Choroid plexus epithelial cell (primary cell): ENCODE data around the gene GSAP.

ENCODE experiments used
- DNase-seq: peaks from one replicate; pipeline ENCODE4 v3.0.0-alpha.2; 2010; ENCODE audit warnings: low read depth
- H3K4me3 ChIP-seq: 2 replicates; pipeline ENCODE4 v1.5.1; 2011; ENCODE audit warnings: low read depth, mild to moderate bottlenecking, control low read depth, low read length, moderate library complexity
- TF ChIP-seq, protein P1 (sequence below): conservative IDR thresholded peaks from 2 replicates; pipeline ENCODE4 v1.5.1; 2011; ENCODE audit warnings: low read depth, mild to moderate bottlenecking, control low read depth, inconsistent platforms, low read length, moderate library complexity

GSAP gene

GRCh38 chr7:77450613-77451012 is 34.5 kb upstream of the GSAP start:
- DNase-seq = no peak
- no peak overlapping the region for H3K4me3 ChIP-seq
- TF ChIP-seq, protein P1, sequence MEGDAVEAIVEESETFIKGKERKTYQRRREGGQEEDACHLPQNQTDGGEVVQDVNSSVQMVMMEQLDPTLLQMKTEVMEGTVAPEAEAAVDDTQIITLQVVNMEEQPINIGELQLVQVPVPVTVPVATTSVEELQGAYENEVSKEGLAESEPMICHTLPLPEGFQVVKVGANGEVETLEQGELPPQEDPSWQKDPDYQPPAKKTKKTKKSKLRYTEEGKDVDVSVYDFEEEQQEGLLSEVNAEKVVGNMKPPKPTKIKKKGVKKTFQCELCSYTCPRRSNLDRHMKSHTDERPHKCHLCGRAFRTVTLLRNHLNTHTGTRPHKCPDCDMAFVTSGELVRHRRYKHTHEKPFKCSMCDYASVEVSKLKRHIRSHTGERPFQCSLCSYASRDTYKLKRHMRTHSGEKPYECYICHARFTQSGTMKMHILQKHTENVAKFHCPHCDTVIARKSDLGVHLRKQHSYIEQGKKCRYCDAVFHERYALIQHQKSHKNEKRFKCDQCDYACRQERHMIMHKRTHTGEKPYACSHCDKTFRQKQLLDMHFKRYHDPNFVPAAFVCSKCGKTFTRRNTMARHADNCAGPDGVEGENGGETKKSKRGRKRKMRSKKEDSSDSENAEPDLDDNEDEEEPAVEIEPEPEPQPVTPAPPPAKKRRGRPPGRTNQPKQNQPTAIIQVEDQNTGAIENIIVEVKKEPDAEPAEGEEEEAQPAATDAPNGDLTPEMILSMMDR = no peak

DNA sequence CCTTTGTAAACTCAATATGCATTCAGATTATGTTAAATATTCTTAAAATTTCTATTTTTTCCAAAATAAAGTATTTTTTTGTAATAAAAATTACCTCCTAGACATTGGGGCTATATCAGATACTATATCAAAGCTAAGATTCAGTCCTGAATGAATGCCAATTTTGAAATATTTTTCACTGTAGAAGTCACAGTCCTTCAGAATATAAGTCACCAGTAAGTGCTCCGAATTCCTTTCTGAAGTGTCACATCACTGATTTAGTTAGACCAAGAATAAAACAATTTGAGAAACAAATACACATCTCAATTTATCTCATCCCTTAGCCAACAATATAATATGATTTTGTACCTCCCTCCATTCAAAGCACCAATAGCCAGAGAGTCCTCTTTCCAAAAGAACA is 33.9 kb upstream of the GSAP start:
- no peak for DNase-seq
- H3K4me3 ChIP-seq = no peak overlapping the region
- TF ChIP-seq, protein P1 = no peak

DNA sequence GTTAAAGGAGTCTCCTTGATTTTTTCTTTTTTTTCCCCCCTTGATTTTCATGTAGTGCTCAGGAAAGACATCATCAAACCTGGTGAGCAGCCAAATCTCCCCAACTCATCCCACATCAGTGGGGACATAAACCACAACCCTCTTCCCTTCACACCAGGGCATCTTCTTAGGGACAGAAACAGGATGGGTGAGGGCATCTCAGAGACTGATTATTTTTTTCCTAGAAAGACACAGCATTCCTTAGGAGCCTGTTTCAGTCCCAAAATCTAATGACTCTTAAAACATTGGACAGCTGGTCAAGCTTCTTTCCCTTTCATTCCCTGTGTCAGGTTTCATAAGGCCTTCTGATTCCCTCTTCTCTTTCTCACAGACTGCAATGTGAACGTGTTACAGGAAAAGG is 31.5 kb upstream of the GSAP start:
- TF ChIP-seq, protein P1 = no peak
- no peak for DNase-seq
- H3K4me3 ChIP-seq = no peak overlapping the region

DNA sequence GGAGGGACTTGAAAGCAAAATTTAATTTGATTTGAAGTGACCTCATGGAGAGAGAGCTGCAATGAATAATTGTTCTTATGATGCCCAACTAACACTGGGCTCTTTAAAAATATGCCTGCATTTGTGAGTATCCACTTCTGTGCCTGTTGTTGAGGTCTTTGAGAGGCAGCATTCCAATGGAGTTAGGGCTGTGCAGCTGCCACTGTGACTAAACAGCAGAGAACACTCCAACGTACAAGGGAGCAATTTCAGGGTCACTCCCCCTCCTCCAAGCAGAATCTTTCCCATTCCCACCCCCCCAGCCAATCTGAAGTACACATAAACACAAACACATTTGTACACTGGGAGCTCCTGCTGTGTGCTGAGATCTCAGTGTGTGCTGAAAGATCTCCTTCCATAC is 28.0 kb upstream of the GSAP start:
- DNase-seq = peak; percentile 71
- H3K4me3 ChIP-seq = no peak overlapping the region
- TF ChIP-seq, protein P1 = no peak

DNA sequence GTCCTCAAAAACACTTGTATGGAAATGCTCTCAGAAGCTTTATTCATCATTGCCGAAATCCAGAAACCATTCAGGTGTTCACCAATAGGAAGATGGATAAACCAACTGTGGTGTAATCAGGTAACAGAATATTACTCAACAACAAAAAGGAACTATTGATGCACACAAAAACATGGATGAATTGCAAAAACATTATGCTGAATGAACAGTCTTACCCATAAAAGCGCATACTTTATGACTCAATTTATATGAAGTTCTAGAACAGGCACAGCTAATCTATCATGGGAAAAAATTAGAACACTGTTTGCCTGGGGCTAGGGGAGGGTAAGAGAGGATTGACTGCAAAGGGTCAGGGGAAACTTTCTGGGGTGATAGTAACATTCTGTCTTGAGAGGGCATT is 26.9 kb upstream of the GSAP start:
- no peak for DNase-seq
- H3K4me3 ChIP-seq = no peak overlapping the region
- TF ChIP-seq, protein P1 = no peak

DNA sequence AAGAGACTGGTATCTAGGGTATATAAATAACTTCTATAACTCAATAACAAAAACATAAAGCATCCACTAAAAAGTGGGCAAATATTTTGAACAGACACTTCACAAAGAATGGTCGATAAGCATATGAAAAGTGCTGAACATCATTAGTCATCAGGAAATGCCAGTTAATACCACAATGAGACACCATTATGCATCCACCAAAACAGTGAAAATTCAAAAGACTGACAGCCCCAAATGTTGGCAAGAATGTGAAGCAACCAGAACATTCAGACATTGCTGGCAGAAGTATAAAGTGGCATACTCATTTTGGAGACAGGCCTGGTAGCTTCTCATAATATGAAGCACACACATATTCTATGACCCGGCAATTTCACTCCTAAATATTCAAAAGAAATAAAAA is 26.5 kb upstream of the GSAP start:
- no peak overlapping the region for H3K4me3 ChIP-seq
- TF ChIP-seq, protein P1 = no peak
- DNase-seq = peak; percentile 51

DNA sequence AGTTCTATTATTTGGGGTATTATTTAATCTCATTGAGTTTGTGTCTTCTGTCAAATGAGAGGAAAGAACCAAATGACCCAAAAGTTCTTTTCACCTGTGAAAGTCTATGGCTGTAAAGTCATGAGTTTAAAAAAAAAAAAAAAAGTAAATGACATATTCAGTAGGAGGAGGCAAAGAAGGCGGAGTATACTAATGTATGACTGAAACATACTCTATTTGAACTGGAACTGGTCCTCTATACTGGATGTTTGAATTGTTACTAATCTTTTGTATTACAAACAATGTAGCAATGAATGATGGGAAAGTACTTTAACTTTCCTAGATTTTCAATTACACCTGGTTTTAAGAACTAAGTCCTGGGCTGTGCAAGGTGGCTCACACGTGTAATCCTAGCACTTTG is 24.9 kb upstream of the GSAP start:
- no peak overlapping the region for H3K4me3 ChIP-seq
- TF ChIP-seq, protein P1 = no peak
- no peak for DNase-seq
